Psoas muscle (tissue), 8 donors: ENCODE measurements around the gene AURKAIP1. TPM values are rescaled to one million over a fixed set of nuclear protein-coding genes. Genes with fewer than 3 reads are reported as not detected.
A peak's percentile ranks its signal among the peaks of the same experiment; 100 is the strongest.

Source experiments
- ATAC-seq, 4 donors: fragments of 200-7000 bp; cut with Tn5 transposase; one replicate each; pipeline ENCODE4 v1.9.1; 2020; ENCODE audit warnings: moderate library complexity in 3 of 4, mild to moderate bottlenecking in 2 of 4
- DNase-seq, 2 donors: peaks; one replicate each; pipeline ENCODE4 v3.0.0-alpha.2; 2020
- H3K27ac ChIP-seq: fragments of 200-600 bp; one replicate; pipeline ENCODE4 v1.8.0; 2022
- H3K27me3 ChIP-seq, 3 donors: fragments of 200-600 bp in 1 of 3; one replicate each; pipeline versions ENCODE4 v1.6.1 to v1.8.0; 2013 to 2022; ENCODE audit warnings: low read length in 2 of 3, mild to moderate bottlenecking in 2 of 3, moderate library complexity in 1 of 3; ENCODE audit not compliant: insufficient read depth in 3 of 3
- H3K36me3 ChIP-seq, 2 donors: fragments of 200-600 bp in 1 of 2; one replicate each; pipeline versions ENCODE4 v1.6.1 to v1.8.0; 2013 to 2022; ENCODE audit warnings: low read depth in 1 of 2, mild to moderate bottlenecking in 1 of 2, moderate library complexity in 1 of 2; ENCODE audit not compliant: insufficient read depth in 1 of 2
- H3K4me1 ChIP-seq: fragments of 200-600 bp; one replicate; pipeline ENCODE4 v1.8.0; 2022
- H3K4me3 ChIP-seq: fragments of 200-600 bp; one replicate; pipeline ENCODE4 v1.8.0; 2022; ENCODE audit warnings: mild to moderate bottlenecking
- H3K9me3 ChIP-seq: fragments of 200-600 bp; one replicate; pipeline ENCODE4 v1.8.0; 2022
- CTCF ChIP-seq: fragments of 200-600 bp; IDR thresholded peaks from one replicate; pipeline ENCODE4 v1.8.0; 2022; ENCODE audit warnings: antibody characterized with exemption
- WGBS, 3 donors: extraction: QIAGEN DNeasy Blood & Tissue Kit; methylation state at CpG; one replicate each; pipeline versions ENCODE4 v1.1.6 to v1.1.7; 2013; 5-methylcytosine and 5-hydroxymethylcytosine counted together
- intact Hi-C, 2 donors: fragments of 100-400 bp; cut with DNase I; formaldehyde crosslinking; loops; one replicate each; pipeline versions ENCODE4 v1.11.0 to v1.14.2; 2022
- long read RNA-seq, 2 donors: library from polyadenylated mRNA; unstranded; transcript quantifications; one replicate each; pipeline ENCODE4 v2.0.0, GENCODE V29; 2021
- polyA plus RNA-seq, 3 donors: library from polyadenylated mRNA; stranded (reverse); fragments of 200-250 nt; gene quantifications; one replicate each; pipeline ENCODE4 v1.2.3, GENCODE V29; 2013
- total RNA-seq, 4 donors: library from RNA; stranded (reverse); fragmentation: NEBNext Ultra II Directional in 2 of 4; extraction: Animal tissue kit (Norgen Biotek cat#: 25700) in 2 of 4; gene quantifications; one replicate each; pipeline versions ENCODE4 v1.2.1 to v1.2.4, GENCODE V29; 2021 to 2023
- donor health status: healthy with polysubstance abuse.
- donor health status: DM: no; HTN: no; CAD: no; lungs with moderate emphysema.
- donor health status: Bipolar disorder and iron deficiency.
- donor health status: healthy.
- donor health status: DM: yes; HTN: yes; CAD: no.
- donor health status: DM: no; HTN: no; CAD: no.
- donor health status: DM: no; HTN: no; CAD: no.
- donor health status: DM: yes; HTN: yes; CAD: no.

The AURKAIP1 gene
- total RNA-seq: 100 to 1,000 TPM; 180 to 194 (median 183) TPM
- polyA plus RNA-seq: 100 to 1,000 TPM; 306 to 534 (median 341) TPM
- long read RNA-seq, donor 1, transcript AURKAIP1-203 (3 exons, 1,072 nt): minor isoform, 8 of 100 reads
- long read RNA-seq, donor 1, transcript AURKAIP1-204 (4 exons, 875 nt): major isoform, 34 of 100 reads
- long read RNA-seq, donor 1, transcript AURKAIP1-202 (4 exons, 1,047 nt): minor isoform, 33 of 100 reads
- long read RNA-seq, donor 1, partial matches to known transcripts: 20 of 100 reads
- long read RNA-seq, donor 1, other reads (novel, unspliced or antisense): 3 of 100 reads
- long read RNA-seq, donor 2, transcript AURKAIP1-203 (3 exons, 1,072 nt): minor isoform, 17 of 215 reads
- long read RNA-seq, donor 2, transcript AURKAIP1-202 (4 exons, 1,047 nt): major isoform, 80 of 215 reads
- long read RNA-seq, donor 2, transcript AURKAIP1-204 (4 exons, 875 nt): minor isoform, 59 of 215 reads
- long read RNA-seq, donor 2, transcript AURKAIP1-201 (4 exons, 798 nt): minor isoform, 5 of 215 reads
- long read RNA-seq, donor 2, partial matches to known transcripts: 42 of 215 reads
- long read RNA-seq, donor 2, other reads (novel, unspliced or antisense): 12 of 215 reads

GRCh38 chr1:1374929-1375662 lies at the start of gene AURKAIP1:
AURKAIP1 (minus strand) TSS chr1:1375207; CDS start chr1:1374756, 451 bp downstream.
- DNase-seq: peak; percentile 97 to 99
- Histone ChIP-seq H3K36me3 (peaks cover 0 to 12% of the 10 kb centered on the region in 2 donors), H3K27me3 (no peaks in the 10 kb centered on the region), H3K27ac (peak within 1 kb of the TSS; percentile 90), H3K4me1 (peaks cover 32% of the 10 kb centered on the region), H3K4me3 (peak within 1 kb of the TSS; percentile 87), H3K9me3 (no peaks in the 10 kb centered on the region)
- ATAC-seq: peak; percentile 93 to 95 (median 94)
- TF ChIP-seq CTCF: peak; percentile 29
- WGBS, 3 donors: 0 to 1% (median 1%) methylated on average over 79 to 85 of the region's 85 CpGs
- intact Hi-C loops: loop anchor here in 1 of 2 donors (2.0 kb wide), 1 partner anchor 24 kb away; the partner anchor contains the start of gene CCNL2

- DNase-seq (no peak), ATAC-seq (no peak)
- Histone ChIP-seq H3K27ac (no peak overlapping the region), H3K27me3 (peaks cover 0 to 13% (median 2%) of the 10 kb centered on the region in 3 donors), H3K4me3 (no peak overlapping the region), H3K4me1 (peaks cover 6% of the 10 kb centered on the region), H3K36me3 (no peaks in the 10 kb centered on the region), H3K9me3 (no peaks in the 10 kb centered on the region)
- TF ChIP-seq CTCF: no peak
- whole genome bisulfite sequencing, 3 donors: 79 to 86% (median 84%) methylated on average over 15 of the region's 15 CpGs
- intact Hi-C loops: no loop called here
These were observed 49.7 kb upstream of the AURKAIP1 start for GRCh38 chr1:1424707-1425106.

- Histone ChIP-seq H3K27ac (no peak overlapping the region), H3K4me3 (no peak overlapping the region), H3K4me1 (no peaks in the 10 kb centered on the region), H3K9me3 (no peaks in the 10 kb centered on the region), H3K36me3 (no peaks in the 10 kb centered on the region), H3K27me3 (peaks cover 0 to 9% (median 2%) of the 10 kb centered on the region in 3 donors)
- ATAC-seq: no peak
- intact Hi-C loops: no loop called here
- WGBS, 3 donors: 80 to 84% (median 83%) methylated on average over 7 of the region's 7 CpGs
- DNase-seq: no peak
- no peak for TF ChIP-seq CTCF
These were observed 48.2 kb upstream of the AURKAIP1 start for GRCh38 chr1:1423245-1423597.

DNA sequence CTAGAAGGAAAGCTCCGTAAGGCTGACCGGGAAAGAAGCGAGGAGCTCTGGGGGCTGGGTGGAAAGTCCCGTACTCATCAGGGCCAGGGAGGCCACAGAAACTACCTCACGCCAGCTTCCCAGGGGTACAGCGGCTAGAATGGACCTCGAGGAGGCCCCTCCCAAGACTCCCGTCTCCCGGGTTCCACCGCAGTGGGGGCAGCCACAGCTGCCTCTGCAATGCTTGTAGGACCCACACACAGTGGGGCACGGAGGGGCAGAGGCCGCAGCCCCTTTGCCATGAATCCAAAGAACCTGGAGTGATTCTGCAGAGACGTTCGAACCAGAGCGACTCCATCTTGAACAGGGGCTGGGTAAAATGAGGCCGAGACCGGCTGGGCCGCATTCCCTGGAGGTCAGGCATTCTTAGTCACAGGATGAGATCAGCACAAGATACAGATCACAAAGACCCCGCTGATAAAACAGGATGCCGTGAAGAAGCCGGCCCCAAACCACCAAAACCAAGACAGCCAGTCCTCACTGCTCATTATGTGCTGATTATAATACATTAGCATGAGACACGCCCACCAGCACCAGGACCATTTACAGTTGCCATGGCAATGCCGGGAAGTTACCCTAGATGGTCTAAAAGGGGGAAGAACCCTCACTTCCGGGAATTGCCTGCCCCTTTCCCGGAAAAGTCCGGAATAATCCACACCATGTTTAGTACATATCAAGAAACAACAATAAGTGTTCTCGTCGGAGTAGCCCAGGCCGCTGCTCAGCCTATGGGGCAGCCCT lies 47.6 kb upstream of the AURKAIP1 start:
- TF ChIP-seq CTCF: no peak
- H3K9me3 ChIP-seq: no peaks in the 10 kb centered on the region
- H3K4me1 ChIP-seq: no peaks in the 10 kb centered on the region
- no peak for DNase-seq
- intact Hi-C loops: no loop called here
- peaks cover 0 to 7% (median 2%) of the 10 kb centered on the region in 3 donors for H3K27me3 ChIP-seq
- no peaks in the 10 kb centered on the region for H3K36me3 ChIP-seq
- H3K4me3 ChIP-seq: no peak overlapping the region
- H3K27ac ChIP-seq: no peak overlapping the region
- no peak for ATAC-seq
- WGBS, 3 donors: 57 to 61% (median 60%) methylated on average over 29 of the region's 29 CpGs
